ENCODE results near the gene BIRC6.

Gene BIRC6

GRCh38 chr2:32641180-32641579 lies 284.4 kb downstream of the BIRC6 start:
- ATAC-seq, result no peak
- no peak for TF ChIP-seq ZFP30 (CRISPR knock-in tag; IDR thresholded peaks at IDR 0.05)
- no peak for TF ChIP-seq ZC3H10 (CRISPR knock-in tag; IDR thresholded peaks at IDR 0.05)

- TF ChIP-seq ZFP30 (CRISPR knock-in tag; IDR thresholded peaks at IDR 0.05), result no peak
- peak; percentile 81 for TF ChIP-seq ESRRG (CRISPR knock-in tag; IDR thresholded peaks at IDR 0.05)
- no peak for TF ChIP-seq TOX (CRISPR knock-in tag; IDR thresholded peaks at IDR 0.05; ENCODE audit: borderline replicate concordance)
- no peak for TF ChIP-seq ZNF70 (CRISPR knock-in tag; IDR thresholded peaks at IDR 0.05)
- TF ChIP-seq OSR1 (CRISPR knock-in tag; IDR thresholded peaks at IDR 0.05), result no peak
- peak; percentile 100 for TF ChIP-seq CREB5 (CRISPR knock-in tag; IDR thresholded peaks at IDR 0.05; ENCODE audit: low read depth)
- no peak for TF ChIP-seq BACH2 (CRISPR knock-in tag; IDR thresholded peaks at IDR 0.05; ENCODE audit: borderline replicate concordance)
- TF ChIP-seq POU6F1 (CRISPR knock-in tag; IDR thresholded peaks at IDR 0.05; ENCODE audit: borderline replicate concordance, low read depth), result peak; percentile 74; the same call in 1 of the 2 replicates
- peak; percentile 68; the same call in 1 of the 2 replicates for TF ChIP-seq ZFP3 (CRISPR knock-in tag; IDR thresholded peaks at IDR 0.05)
- TF ChIP-seq SNAI2 (CRISPR knock-in tag; IDR thresholded peaks at IDR 0.05), result peak; percentile 66; the same call in 1 of the 2 replicates
- peak; percentile 71; the same call in 1 of the 2 replicates for TF ChIP-seq GLIS3 (CRISPR knock-in tag; IDR thresholded peaks at IDR 0.05)
- TF ChIP-seq ISL1 (CRISPR knock-in tag; IDR thresholded peaks at IDR 0.05), result peak; percentile 99
- no peak; the same call in 1 of the 2 replicates for TF ChIP-seq TCF4 (CRISPR knock-in tag; IDR thresholded peaks at IDR 0.05; ENCODE audit: borderline replicate concordance)
- peak; percentile 58; the same call in 1 of the 2 replicates for TF ChIP-seq CSDC2 (CRISPR knock-in tag; IDR thresholded peaks at IDR 0.05)
- peak; percentile 75 for TF ChIP-seq CSRNP3 (CRISPR knock-in tag; IDR thresholded peaks at IDR 0.05)
- TF ChIP-seq ZNF8 (CRISPR knock-in tag; IDR thresholded peaks at IDR 0.05), result no peak
- TF ChIP-seq PATZ1 (CRISPR knock-in tag; IDR thresholded peaks at IDR 0.05; ENCODE audit: borderline replicate concordance), result no peak; the same call in 1 of the 2 replicates
- no peak for TF ChIP-seq ZC3H10 (CRISPR knock-in tag; IDR thresholded peaks at IDR 0.05)
- TF ChIP-seq RARB (CRISPR knock-in tag; IDR thresholded peaks at IDR 0.05), result no peak
- TF ChIP-seq ZNF565 (CRISPR knock-in tag; conservative IDR thresholded peaks at IDR 0.05; ENCODE audit: low read depth), result 0 out of 2 replicates have a peak, but pooled peaks have one; percentile 65
- TF ChIP-seq PPARA (CRISPR knock-in tag; IDR thresholded peaks at IDR 0.05; ENCODE audit: borderline replicate concordance), result no peak
- peak; percentile 67; the same call in 1 of the 2 replicates for TF ChIP-seq TSHZ2 (CRISPR knock-in tag; IDR thresholded peaks at IDR 0.05)
- TF ChIP-seq ARNTL (CRISPR knock-in tag; IDR thresholded peaks at IDR 0.05; ENCODE audit: borderline replicate concordance, low read depth), result no peak
- ATAC-seq, result peak; percentile 68
Measured at GRCh38 chr2:32647180-32647651, 290.4 kb downstream of the BIRC6 start.

All from SK-N-SH treated with all-trans-retinoic acid at 6 μM for 48 hours (cell line).